SK-N-SH treated with all-trans-retinoic acid at 6 μM for 48 hours (cell line): ENCODE data around the gene TTLL10.

Experiments
- ATAC-seq: fragments of 200-7000 bp; cut with Tn5 transposase; 3 replicates; pipeline ENCODE4 v1.9.1; 2020; ENCODE audit warnings: mild to moderate bottlenecking, moderate library complexity
- ARNTL ChIP-seq: fragments of 450-650 bp; formaldehyde crosslinking; IDR thresholded peaks from 2 replicates; pipeline ENCODE4 v1.5.0; 2020; ENCODE audit warnings: low read depth, mild to moderate bottlenecking, moderate library complexity, borderline replicate concordance
- CSDC2 ChIP-seq: fragments of 250-450 bp; sonication (Bioruptor Pico); IDR thresholded peaks from 2 replicates; pipeline ENCODE4 v1.5.0; 2020; ENCODE audit warnings: mild to moderate bottlenecking, moderate library complexity
- ESRRG ChIP-seq: fragments of 250-450 bp; sonication (Bioruptor Pico); IDR thresholded peaks from 2 replicates; pipeline ENCODE4 v1.6.1; 2021; ENCODE audit warnings: mild to moderate bottlenecking
- GLIS3 ChIP-seq: fragments of 250-450 bp; sonication (Bioruptor Pico); IDR thresholded peaks from 2 replicates; pipeline ENCODE4 v1.5.0; 2020; ENCODE audit warnings: mild to moderate bottlenecking, moderate library complexity
- OSR1 ChIP-seq: fragments of 250-450 bp; sonication (Bioruptor Pico); IDR thresholded peaks from 2 replicates; pipeline ENCODE4 v1.8.0; 2022; ENCODE audit warnings: moderate library complexity, mild to moderate bottlenecking, inconsistent platforms
- PATZ1 ChIP-seq: fragments of 250-450 bp; sonication (Bioruptor Pico); IDR thresholded peaks from 2 replicates; pipeline ENCODE4 v1.8.0; 2020; ENCODE audit warnings: mild to moderate bottlenecking, moderate library complexity, borderline replicate concordance
- POU6F1 ChIP-seq: fragments of 250-450 bp; sonication (Bioruptor Pico); IDR thresholded peaks from 2 replicates; pipeline ENCODE4 v1.8.0; 2021; ENCODE audit warnings: low read depth, mild to moderate bottlenecking, moderate library complexity, borderline replicate concordance
- PPARA ChIP-seq: fragments of 250-450 bp; sonication (Bioruptor Pico); IDR thresholded peaks from 2 replicates; pipeline ENCODE4 v1.5.0; 2020; ENCODE audit warnings: mild to moderate bottlenecking, borderline replicate concordance
- SNAI2 ChIP-seq: fragments of 250-450 bp; sonication (Bioruptor Pico); IDR thresholded peaks from 2 replicates; pipeline ENCODE4 v1.5.0; 2020; ENCODE audit warnings: mild to moderate bottlenecking, moderate library complexity
- TCF4 ChIP-seq: fragments of 250-450 bp; sonication (Bioruptor Pico); IDR thresholded peaks from 2 replicates; pipeline ENCODE4 v1.8.0; 2021; ENCODE audit warnings: mild to moderate bottlenecking, moderate library complexity, borderline replicate concordance
- TOX ChIP-seq: fragments of 250-450 bp; sonication (Bioruptor Pico); IDR thresholded peaks from 2 replicates; pipeline ENCODE4 v1.8.0; 2021; ENCODE audit warnings: mild to moderate bottlenecking, moderate library complexity, borderline replicate concordance
- ZC3H10 ChIP-seq: fragments of 250-450 bp; sonication (Bioruptor Pico); IDR thresholded peaks from 2 replicates; pipeline ENCODE4 v1.5.1; 2021; ENCODE audit warnings: mild to moderate bottlenecking, moderate library complexity
- ZFP3 ChIP-seq: fragments of 250-450 bp; sonication (Bioruptor Pico); IDR thresholded peaks from 2 replicates; pipeline ENCODE4 v1.5.0; 2020; ENCODE audit warnings: mild to moderate bottlenecking, moderate library complexity
- ZNF565 ChIP-seq: fragments of 450-650 bp; formaldehyde crosslinking; conservative IDR thresholded peaks from 2 replicates; pipeline ENCODE4 v1.5.0; 2020; ENCODE audit warnings: low read depth, mild to moderate bottlenecking, moderate library complexity
- ZNF70 ChIP-seq: fragments of 450-650 bp; formaldehyde crosslinking; IDR thresholded peaks from 2 replicates; pipeline ENCODE4 v1.5.0; 2020; ENCODE audit warnings: mild to moderate bottlenecking, moderate library complexity
- TF ChIP-seq, protein P1 (sequence below): fragments of 250-450 bp; sonication (Bioruptor Pico); IDR thresholded peaks from 2 replicates; pipeline ENCODE4 v1.5.1; 2020; ENCODE audit warnings: low read depth, mild to moderate bottlenecking, moderate library complexity
- TF ChIP-seq, protein P2 (sequence below): fragments of 250-450 bp; sonication (Bioruptor Pico); IDR thresholded peaks from 2 replicates; pipeline ENCODE4 v1.5.1; 2021; ENCODE audit warnings: mild to moderate bottlenecking, moderate library complexity

The TTLL10 gene

DNA sequence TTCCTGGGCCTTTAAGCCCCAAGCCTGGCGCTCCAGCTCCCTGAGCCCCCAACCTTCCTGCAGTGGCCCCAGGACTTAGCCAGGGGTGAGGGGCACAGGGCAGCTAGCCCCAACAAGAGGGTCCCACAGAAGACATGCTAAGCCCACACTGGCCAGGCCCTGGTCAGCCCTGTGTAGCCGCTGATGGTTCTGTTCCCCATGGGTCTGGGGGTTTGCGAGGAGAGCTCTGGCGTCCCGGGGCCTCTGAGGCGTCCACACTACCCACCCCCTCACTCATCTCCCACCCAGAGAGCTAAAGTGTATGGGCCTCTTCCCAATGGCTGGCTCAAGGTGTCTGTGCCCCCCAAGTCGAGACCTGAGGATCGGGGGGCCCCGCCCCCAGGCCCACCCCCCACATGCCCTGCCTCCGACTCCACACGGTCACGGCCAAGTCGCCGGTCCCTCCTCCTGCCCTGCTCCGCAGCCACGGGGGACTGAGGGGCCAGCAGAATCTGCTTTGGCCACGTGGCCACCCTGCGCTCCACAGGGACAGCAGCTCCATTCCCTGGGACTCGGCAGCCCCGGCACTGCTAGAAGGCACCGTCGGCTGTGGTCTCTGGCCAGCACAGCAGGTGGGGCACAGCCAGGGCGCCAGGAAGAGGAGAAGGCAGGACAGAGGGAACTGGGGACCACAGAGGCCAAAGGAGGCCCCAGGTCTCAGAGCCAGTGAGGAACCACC, 24.9 kb downstream of the TTLL10 start (continued):
- no peak for TF ChIP-seq PATZ1 (CRISPR knock-in tag)
- TF ChIP-seq, protein P1, sequence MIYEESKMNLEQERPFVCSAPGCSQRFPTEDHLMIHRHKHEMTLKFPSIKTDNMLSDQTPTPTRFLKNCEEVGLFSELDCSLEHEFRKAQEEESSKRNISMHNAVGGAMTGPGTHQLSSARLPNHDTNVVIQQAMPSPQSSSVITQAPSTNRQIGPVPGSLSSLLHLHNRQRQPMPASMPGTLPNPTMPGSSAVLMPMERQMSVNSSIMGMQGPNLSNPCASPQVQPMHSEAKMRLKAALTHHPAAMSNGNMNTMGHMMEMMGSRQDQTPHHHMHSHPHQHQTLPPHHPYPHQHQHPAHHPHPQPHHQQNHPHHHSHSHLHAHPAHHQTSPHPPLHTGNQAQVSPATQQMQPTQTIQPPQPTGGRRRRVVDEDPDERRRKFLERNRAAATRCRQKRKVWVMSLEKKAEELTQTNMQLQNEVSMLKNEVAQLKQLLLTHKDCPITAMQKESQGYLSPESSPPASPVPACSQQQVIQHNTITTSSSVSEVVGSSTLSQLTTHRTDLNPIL (CRISPR knock-in tag), result no peak

DNA sequence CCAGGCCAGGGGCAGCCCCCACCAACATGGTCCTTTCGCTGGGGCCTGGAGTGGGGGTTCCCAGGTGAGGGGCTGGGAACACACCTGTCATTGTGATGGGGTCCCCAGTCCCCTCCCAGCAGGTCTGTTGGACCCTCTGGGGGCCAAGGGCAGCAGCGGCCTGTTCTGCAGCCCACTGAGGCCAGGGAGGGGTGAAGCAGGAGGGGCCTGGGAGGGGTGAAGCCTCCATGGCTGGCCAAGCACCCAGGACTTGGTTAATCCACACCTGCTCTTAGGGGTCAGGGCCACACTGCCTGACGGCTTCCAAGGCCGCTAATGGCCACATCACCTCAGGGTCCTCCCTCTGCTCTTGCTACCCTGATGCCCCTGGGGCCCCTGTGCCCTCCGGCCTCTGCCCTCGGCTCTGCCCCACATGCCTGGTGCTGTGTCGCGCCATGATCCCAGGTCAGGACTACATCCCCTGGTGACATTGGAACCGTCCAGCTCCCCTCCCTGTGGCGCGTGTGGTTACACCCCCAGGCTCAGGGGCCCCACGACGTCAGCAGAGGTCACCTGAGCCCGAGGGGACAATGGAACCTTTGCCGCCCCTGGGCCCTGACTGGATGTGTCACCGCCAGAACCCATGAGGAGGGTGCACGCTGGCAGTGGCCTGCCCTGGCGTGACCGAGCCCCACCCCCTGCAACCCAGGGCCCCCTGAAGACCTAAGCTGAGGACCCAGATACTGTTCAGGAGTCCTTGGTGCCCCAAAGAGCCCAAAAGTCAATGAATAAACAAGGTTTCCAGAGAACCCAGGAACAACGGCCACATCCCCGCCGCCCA, 25.7 kb downstream of the TTLL10 start:
- ATAC-seq, result no peak
- TF ChIP-seq GLIS3 (CRISPR knock-in tag), result no peak
- TF ChIP-seq TCF4 (CRISPR knock-in tag), result no peak
- TF ChIP-seq OSR1 (CRISPR knock-in tag), result no peak
- TF ChIP-seq SNAI2, result no peak
- TF ChIP-seq, protein P2, sequence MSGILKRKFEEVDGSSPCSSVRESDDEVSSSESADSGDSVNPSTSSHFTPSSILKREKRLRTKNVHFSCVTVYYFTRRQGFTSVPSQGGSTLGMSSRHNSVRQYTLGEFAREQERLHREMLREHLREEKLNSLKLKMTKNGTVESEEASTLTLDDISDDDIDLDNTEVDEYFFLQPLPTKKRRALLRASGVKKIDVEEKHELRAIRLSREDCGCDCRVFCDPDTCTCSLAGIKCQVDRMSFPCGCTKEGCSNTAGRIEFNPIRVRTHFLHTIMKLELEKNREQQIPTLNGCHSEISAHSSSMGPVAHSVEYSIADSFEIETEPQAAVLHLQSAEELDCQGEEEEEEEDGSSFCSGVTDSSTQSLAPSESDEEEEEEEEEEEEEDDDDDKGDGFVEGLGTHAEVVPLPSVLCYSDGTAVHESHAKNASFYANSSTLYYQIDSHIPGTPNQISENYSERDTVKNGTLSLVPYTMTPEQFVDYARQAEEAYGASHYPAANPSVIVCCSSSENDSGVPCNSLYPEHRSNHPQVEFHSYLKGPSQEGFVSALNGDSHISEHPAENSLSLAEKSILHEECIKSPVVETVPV (CRISPR knock-in tag), result no peak
- no peak for TF ChIP-seq ZNF565 (CRISPR knock-in tag)
- TF ChIP-seq, protein P1 (CRISPR knock-in tag), result no peak
- TF ChIP-seq ZNF70 (CRISPR knock-in tag), result no peak
- TF ChIP-seq CSDC2 (CRISPR knock-in tag), result no peak
- no peak for TF ChIP-seq PATZ1 (CRISPR knock-in tag)
- no peak for TF ChIP-seq POU6F1 (CRISPR knock-in tag)
- no peak for TF ChIP-seq ESRRG (CRISPR knock-in tag)
- TF ChIP-seq TOX (CRISPR knock-in tag), result no peak
- TF ChIP-seq PPARA (CRISPR knock-in tag), result no peak
- TF ChIP-seq ZFP3 (CRISPR knock-in tag), result no peak
- no peak for TF ChIP-seq ZC3H10 (CRISPR knock-in tag)
- no peak for TF ChIP-seq ARNTL (CRISPR knock-in tag)
- TF ChIP-seq, all 23 proteins: peak for 0
